Measurements from ENCODE around the gene AKAP13.

GRCh38 chr15:85760531-85761371, 380.3 kb downstream of the AKAP13 start:
- TF ChIP-seq CTCF (IDR thresholded peaks at IDR 0.05) (no peak), POLR2A (IDR thresholded peaks at IDR 0.05) (no peak)

Measured in esophagus squamous epithelium (tissue), 4 donors.